ENCODE data around the gene UNC13C.

The UNC13C gene

DNA sequence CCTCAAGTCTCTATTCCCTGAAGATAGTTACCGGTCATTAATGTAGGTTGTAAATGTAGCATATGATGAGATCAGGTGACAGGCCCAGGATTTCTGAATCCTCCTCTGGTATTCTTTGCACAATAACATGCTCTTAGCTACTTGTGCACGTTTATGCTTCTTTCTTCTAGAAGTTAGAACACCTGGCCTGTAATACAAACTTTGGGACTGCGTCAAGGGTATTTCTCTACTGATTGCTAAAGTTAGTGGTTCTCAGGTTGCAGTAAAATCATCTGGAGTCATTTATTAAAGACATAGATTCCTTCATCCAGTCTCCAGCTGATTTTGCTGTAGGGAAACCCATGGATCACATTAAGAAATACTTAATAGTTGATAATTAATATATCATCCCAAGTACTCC is 48.0 kb downstream of the UNC13C start:
- DNase-seq: no peak

GRCh38 chr15:54026891-54027290 is 48.6 kb downstream of the UNC13C start:
- DNase-seq: no peak

DNA sequence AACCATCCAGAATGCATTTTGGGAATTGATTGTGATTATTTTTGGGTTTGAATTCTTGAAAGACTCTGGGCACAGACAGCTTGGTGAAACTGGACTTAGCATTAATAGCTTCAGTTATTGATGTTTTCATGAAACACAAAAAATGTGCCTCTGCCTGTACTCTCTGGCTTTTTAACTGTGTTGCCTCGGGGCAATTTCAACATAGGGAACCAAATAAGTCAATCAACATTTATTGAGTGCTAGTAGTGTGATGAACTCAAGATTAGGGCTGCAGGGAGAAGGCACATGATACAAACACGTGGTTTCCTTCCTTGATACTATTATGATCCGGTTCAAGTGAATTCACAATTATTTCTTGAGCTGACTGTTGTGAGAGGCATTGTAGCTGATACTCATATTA is 50.8 kb downstream of the UNC13C start:
- no peak for DNase-seq

DNA sequence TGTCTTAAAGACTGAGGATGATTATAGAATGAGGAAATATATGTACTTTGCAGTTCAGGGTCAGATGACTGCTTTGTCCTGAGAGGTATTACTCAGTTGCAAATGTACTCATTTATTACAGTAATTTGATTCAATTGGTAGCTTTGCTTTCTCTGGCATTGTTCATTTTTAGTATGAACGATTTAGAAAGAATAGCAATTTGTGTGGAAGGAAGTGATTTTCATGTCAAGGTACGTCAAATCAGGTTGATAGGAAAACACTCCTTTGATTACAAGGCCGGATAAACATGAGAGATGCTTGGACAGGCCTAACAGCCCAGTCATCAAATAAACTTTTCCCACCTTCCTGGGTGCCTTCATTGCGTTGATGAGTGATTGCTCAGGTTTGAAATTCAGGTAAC is 53.8 kb downstream of the UNC13C start:
- DNase-seq: no peak

GRCh38 chr15:54033356-54033860 is 55.2 kb downstream of the UNC13C start:
- no peak for DNase-seq

DNA sequence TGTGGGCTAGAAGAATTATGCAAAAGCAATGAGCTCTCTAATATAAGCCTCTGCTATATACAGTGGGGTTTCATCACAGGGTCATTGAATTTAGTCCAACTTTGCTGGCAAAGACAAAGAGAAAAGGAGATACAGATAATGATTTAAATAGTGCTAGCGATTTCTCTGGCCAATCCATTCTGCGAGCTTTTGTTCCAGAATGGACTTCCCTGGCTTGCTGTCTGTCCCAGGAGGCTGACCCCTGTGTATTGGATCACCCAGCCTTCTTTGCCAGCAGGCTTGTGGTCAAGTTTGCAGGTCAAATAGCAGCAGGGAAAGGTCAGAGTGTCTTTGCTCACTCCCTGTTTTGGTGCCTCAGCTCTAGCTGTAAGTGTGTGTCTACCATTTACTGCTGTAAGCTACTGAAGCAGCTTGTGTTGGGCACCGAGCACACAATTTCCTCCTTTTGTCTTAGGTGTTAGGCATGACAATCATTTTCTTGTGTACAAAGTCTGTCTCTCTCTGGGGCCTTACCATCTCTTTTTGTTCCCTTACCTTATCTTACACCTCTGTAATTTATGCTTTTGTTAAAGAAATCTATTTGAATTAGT is 55.7 kb downstream of the UNC13C start:
- DNase-seq: no peak

DNA sequence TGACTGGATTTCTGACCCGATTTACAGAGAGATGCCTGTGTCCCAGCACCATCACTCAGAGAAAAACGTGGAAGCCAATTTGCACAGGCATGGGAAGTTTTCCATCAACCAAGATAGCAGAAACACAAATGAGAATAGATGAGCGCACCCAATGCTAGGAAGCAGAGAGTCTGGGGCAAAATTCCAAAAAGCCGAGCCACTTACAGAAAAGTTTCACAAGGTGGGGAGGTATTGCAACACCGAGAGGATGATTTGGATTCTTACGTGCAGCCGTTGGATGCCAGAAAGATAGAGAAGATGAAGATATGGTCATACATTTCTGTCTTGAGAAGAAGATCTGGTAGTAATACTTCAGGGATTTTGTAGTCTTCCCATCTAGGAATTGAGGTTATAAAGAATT is 57.4 kb downstream of the UNC13C start:
- DNase-seq: no peak

DNA sequence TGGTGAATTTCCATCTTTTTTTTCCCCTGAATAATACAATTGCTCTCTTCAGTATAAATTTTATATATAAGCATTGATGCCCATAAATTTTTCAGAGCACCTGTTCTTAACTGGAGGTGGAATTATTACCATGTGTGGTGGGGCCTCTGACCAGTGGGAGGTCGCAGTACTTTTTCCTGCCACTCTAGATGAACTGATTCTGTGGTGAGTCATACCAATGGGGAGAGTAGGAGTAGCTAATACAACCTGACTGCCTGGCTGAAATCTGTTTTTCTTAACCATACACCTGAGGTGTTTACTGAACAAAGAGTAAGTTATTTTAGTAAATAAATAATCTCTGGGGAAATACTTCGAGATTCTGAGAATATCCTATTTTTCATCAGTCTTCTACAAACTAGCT is 67.2 kb downstream of the UNC13C start:
- DNase-seq: no peak

GRCh38 chr15:54046093-54046492 is 67.9 kb downstream of the UNC13C start:
- no peak for DNase-seq

- no peak for DNase-seq
Measured at GRCh38 chr15:54064365-54064764, 86.1 kb downstream of the UNC13C start.

DNA sequence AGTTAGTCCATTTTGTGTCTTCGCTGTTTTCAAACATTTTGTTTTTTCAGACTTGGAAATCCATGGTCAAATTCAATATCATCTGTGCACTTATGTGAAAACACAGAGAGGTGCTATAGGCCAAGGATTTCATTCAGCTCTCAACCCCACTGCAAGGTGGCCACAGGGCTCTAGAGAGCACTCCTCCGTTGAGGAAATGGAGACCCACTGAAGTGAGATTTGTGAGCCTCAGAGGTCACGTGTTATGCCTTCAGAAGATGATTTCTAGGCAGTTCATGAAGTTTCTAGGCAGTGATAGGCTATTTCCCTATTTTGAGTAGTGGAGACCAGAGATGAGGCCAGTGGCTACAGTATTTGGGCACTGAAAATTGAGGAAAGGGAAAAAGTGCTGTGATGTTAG is 88.2 kb downstream of the UNC13C start:
- DNase-seq: no peak

- DNase-seq: no peak
Measured at GRCh38 chr15:54082836-54083492, 104.7 kb downstream of the UNC13C start.

DNA sequence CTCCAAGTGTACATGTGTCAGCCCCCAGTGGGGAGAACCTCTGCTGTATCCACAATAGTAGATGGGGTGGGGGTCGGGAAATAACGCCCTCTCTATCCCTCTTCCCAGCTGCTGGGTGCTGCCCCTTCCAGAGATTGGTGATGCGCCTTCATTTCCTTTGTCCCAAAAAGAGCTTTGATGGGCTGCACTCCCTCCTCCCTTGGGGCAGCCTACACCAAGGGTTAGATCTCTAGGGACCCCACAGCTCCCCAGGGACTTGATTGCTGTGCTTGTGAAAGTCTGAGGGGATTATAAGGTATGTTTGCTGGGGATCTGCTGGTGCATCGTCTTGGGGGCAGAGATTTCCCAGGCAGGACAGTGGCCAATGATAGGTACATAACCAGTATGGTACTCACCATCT is 105.3 kb downstream of the UNC13C start:
- DNase-seq: no peak

- no peak for DNase-seq
Measured at GRCh38 chr15:54083991-54084390, 105.8 kb downstream of the UNC13C start.

DNA sequence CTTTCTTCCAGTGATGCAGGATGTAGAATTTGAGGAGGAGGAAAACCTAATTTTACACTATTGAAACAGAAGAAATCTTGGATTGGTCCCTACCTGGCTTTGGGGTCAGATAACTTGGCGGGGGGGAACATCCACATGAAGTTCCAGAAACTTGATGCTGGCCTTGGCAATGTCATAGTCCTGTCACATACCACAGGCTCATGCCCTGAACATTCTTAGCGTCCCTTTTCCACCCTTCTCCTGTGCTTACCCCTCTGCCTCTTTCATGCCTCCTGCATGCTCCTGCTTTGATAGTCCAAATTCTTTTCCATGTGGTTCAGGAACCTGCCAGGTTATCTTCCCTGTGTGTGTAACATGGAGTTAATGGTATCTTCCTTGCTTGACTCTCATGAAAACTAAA is 110.6 kb downstream of the UNC13C start:
- no peak for DNase-seq

GRCh38 chr15:54089776-54090175 is 111.5 kb downstream of the UNC13C start:
- no peak for DNase-seq

DNA sequence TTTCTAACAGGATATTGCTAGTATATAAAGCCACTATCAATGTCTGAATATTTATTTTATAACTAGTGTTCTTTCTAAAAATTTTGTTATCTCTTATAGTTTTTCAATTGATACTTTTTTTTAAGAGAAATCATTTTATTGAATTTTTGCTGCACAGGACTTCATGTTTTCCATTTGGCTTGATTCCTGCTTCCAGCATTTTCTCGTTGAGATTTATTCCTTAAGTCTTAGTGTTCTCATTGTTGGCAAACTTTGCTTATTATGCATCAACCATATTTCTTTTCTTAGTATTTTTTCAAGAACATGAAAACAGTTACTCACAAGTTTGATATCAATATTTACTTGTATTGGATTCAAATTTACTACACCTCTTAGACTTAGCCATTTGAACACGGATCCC is 113.4 kb downstream of the UNC13C start:
- DNase-seq: no peak

GRCh38 chr15:54094661-54095060 is 116.4 kb downstream of the UNC13C start:
- DNase-seq: no peak

DNA sequence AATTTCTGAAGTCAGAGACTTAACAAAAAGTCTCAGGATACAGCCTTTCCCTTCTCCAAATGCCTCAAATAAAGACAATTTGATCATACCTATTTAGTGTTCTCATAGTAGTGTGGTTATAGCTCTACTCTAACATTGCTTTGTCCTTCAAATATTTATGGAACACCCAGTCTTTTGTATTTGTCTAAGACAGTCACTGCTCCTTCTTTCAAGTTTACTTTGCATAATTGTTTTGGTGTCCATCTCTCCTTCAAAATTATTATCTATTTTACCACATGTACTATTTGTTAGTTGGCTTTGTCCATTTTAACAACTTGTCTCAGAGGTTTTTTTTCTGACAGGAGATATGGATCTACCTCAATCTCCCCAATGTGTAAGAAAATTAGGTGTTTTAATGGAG is 118.8 kb downstream of the UNC13C start:
- no peak for DNase-seq

DNA sequence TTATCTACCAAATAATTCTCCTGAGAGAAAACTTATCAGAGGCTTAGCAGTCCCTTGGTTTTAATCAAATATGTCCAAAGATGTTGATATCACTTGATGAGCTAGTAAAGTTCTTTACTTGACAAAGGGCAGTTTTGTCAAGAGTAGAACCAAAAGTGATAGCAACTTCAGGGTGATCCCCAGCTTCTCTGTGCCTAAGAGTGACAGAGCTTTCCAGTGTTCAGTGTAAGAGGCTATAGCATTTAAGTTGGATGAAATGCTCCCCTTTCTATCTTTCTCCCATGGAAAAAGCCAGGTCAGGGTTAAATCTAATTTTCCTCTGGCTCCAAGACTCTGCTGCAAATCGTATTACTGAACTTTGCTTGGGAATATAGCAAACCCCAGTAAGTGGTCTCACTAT is 120.8 kb downstream of the UNC13C start:
- no peak for DNase-seq

DNA sequence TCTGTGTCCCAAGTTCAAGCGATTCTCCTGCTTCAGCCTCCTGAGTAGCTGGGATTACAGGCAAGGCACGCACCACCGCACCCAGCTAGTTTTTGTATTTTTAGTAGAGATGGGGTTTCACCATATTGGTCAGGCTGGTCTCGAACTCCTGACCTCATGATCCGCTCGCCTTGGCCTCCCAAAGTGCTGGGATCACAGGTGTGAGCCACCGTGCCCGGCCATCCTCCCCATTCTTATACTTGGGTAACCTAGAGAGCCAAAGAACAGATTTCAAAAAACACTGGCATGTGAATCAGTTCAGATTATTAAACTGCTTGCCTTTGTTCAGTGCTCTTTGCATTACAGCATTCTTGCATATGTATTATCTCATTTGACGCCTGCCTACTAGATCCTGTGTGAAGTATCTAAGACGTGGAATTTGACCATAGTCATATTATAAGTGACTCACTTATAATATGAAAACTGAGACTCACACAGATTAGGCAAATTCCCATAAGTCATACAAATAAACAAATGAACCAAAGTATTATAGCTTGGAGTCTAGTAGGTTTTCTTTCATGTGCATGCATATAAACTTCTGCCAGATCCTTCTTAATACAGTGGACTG is 123.5 kb downstream of the UNC13C start:
- no peak for DNase-seq

- no peak for DNase-seq
Measured at GRCh38 chr15:54102704-54103103, 124.5 kb downstream of the UNC13C start.

GRCh38 chr15:54109014-54109413 is 130.8 kb downstream of the UNC13C start:
- no peak for DNase-seq

DNA sequence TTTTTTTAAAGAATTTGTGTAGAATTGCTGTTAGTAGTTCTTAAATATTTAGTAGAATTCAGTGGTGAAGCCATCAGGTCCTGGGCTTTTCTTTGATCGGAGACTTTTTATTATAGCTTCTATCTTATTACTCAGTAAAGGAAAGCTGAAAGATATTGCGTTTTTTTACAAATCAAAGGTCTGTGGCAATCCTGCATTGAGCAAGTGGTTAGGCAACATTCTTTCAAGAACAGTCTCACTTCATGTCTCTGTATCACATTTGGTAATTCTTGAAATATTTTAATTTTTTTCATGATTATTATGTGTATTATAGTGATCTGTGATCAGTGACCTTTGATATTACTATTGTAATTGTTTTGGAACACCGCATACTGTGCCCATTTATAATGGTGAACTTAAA is 140.8 kb downstream of the UNC13C start:
- no peak for DNase-seq

Data from NCI-H524 treated with DMSO at 0.1 percent for 48 hours (cell line).